ENCODE data around the gene ANKRD24. TPM values are rescaled to one million over a fixed set of nuclear protein-coding genes. Genes with fewer than 3 reads are reported as not detected.
"Not testable (repeated sequence)": the region's sequence is repeated elsewhere in the genome, so short reads cannot be mapped to it uniquely, and the experiment has no call there.

ANKRD24 gene
- polyA plus RNA-seq, 4 donors = 0.95 to 1.8 (median 1.4) TPM

DNA sequence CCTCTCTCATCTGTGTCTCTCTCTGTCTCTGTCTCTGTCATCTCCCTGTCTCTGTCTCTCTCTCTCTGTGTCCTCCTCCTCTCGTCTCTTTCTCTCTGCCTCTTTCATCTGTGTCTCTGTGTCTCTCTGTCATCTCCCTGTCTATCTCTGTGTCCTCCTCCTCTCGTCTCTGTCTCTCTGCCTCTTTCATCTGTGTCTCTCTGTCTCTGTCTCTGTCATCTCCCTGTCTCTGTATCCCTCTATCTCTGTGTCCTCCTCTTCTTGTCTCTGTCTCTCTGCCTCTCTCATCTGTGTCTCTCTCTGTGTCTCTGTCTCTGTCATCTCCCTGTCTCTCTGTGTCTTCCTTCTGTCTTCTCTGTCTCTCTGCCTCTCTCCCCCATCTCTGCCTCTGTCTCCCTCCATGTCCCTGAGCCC, 46.3 kb downstream of the ANKRD24 start:
- no peak for DNase-seq (ENCODE audit: low read depth in 4 of 4, low spot score in 2 of 4)

DNA sequence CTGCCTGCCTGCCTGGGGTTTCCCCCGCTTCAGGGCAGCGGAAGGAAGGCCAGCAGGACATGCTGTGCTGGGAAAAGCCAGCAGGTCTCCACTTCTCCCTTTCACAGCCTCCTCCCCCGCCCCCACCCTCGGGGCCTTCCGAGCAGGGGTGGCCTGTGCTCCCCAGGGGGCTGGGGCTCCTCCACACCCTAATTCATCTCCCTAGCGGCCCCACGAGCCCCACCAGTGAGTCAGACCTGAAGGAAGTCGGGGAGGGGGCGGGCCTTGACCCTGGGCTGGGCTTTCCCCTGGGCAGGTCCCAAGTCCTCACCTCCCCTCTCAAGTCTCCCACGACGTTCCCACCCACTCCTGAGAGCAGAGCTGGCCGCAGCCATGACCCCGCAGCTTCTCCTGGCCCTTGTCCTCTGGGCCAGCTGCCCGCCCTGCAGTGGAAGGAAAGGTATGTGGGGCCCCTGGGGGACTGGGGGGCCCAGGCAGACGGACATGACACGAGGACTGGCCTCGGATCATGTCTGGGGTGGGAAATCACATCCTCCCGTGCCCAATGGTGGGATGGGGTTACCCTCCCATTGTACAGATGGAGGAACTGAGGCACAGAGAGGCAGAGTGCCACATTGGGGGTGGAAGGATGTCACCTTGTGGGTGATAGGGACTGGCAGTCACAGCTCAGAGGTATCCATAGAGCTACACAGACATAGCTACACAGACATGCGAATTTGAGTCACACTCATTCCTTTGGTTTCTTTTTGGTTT, 46.9 kb downstream of the ANKRD24 start, which contains the start of gene EBI3:
Gene EBI3, plus strand, starts transcription at position 345 of the 753 bp plus-strand sequence. Its CDS starts 28 bp downstream, at position 373.
- DNase-seq (ENCODE audit: low read depth in 4 of 4, low spot score in 2 of 4) = no peak

DNA sequence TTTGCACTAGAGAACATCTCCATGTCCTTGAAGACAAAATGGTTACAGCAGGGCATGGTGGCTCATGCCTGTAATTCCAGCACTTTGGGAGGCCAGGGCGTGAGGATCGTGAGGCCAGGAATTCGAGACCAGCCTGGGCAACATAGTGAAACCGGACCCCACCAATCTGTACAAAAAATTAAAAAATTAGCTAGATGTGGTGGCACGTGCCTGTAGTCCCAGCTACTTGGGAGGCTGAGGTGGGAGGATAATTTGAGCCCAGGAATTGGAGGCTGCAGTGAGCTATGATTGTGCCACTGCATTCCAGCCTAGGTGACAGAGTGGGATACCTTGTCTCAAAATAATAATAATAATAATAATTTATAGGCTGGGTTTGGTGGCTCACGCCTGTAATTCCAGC, 47.7 kb downstream of the ANKRD24 start:
- not testable (repeated sequence) for DNase-seq (ENCODE audit: low read depth in 4 of 4, low spot score in 2 of 4)

DNA sequence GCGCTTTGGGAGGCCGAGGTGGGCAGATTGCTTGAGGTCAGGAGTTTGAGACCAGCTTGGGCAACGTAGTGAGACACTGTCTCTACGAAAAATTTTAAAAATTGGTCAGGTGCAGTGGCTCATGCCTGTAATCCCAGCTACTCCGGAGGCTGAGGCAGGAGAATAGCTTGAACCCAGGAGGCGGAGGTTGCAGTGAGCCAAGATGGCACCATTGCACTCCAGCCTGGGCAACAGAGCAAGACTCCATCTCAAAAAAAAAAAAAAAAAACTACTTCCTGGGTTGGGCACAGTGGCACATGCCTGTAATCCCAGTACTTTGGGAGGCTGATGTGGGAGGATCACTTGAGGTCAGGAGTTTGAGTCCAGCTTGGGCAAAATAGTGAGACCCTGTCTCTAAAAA, 49.0 kb downstream of the ANKRD24 start:
- not testable (repeated sequence) for DNase-seq (ENCODE audit: low read depth in 4 of 4, low spot score in 2 of 4)

DNA sequence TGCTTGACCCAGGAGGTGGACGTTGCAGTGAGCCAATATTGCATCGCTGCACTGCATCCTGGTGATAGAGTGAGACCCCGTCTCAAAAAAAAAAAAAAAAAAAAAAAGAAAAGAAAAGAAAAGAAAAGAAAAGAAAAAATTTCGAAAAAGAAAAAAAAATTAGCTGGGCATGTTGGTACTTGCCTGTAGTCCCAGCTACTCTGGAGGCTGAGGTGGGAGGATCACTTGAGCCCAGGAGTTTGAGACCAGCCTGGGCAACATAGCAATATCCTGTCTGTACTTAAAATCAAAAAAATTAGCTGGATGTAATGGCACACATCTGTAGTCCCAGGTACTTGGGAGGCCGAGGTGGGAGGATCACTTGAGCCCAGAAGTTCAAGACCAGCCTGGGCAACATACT, 49.6 kb downstream of the ANKRD24 start:
- DNase-seq (ENCODE audit: low read depth in 4 of 4, low spot score in 2 of 4) = not testable (repeated sequence)

DNA sequence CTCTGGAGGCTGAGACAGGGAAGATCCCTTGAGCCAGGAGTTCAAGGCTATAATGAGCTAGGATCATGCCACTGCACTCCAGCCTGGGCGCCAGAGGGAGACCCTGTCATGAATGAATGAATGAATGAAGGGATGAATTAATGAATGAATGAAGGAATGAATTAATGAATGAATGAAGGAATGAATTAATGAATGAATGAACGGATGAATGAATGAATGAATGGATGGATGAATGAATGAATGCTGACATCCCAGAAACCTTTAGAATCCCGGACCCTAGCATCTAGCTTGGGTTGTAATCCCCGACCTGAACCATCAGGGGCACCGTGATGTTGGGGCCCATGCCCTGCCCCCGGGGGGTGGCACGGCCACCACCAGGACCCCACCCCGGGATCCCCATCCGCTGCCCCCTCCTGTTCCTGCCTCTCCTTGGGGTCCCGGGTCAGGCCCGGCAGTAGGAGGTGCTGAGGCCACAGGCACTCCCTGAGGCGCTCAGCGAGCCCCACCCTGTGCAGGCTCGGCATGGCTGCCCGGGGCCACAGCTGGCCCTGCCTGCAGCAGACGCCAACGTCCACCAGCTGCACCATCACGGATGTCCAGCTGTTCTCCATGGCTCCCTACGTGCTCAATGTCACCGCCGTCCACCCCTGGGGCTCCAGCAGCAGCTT, 50.3 kb downstream of the ANKRD24 start:
- no peak for DNase-seq (ENCODE audit: low read depth in 4 of 4, low spot score in 2 of 4)

DNA sequence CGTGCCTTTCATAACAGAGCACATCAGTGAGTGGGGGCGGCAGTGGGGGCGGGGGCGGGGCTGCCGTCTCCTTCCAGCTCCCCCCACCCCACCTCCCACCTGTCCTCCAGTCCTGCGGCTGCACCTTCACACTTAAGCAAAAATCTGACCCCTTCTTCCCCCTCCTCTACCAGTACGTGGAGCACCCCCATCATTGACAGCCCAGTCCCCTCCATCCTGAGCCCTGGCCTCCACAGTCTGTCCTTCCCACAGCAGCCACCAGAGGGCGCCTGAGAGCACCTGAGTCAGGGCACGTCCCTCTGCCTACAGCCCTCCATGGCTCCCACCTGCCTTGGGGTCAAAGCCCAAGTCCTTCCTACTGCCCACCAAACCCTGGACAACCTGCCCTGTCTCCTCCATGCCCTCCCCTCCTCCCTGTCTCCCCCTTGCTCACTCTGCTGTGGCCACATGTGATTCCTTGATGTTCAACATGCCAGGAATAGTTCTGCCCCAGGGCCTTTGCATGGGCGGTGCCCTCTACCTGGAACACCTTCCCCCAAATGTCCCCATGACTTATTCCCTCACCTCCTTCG, 50.9 kb downstream of the ANKRD24 start:
- no peak for DNase-seq (ENCODE audit: low read depth in 4 of 4, low spot score in 2 of 4)

DNA sequence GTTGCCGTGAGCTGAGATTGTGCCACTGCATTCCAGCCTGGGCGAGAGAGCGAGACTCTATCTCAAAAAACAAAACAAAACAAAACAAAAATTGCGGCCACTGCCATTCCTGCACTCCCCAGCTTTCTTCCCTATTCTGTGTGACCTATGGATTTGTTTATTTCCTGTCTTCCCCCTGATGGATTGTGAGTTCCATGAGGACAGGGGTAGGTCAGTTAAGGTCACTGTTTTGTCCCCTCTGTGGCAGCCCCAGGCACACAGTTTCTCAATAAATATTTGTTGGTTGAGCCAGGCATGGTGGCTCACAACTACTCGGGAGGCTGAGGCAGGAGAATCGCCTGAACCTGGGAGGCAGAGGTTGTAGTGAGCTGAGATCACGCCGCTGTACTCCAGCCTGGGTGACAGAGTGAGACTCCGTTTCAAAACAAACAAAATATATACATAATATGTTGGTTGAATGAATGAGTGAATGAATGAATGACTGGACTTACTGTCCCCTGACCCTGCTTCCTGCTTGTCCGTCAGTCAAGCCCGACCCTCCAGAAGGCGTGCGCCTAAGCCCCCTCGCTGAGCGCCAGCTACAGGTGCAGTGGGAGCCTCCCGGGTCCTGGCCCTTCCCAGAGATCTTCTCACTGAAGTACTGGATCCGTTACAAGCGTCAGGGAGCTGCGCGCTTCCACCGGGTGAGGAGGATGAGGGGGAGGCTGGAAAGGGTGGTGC, 51.8 kb downstream of the ANKRD24 start:
- DNase-seq (ENCODE audit: low read depth in 4 of 4, low spot score in 2 of 4) = no peak

DNA sequence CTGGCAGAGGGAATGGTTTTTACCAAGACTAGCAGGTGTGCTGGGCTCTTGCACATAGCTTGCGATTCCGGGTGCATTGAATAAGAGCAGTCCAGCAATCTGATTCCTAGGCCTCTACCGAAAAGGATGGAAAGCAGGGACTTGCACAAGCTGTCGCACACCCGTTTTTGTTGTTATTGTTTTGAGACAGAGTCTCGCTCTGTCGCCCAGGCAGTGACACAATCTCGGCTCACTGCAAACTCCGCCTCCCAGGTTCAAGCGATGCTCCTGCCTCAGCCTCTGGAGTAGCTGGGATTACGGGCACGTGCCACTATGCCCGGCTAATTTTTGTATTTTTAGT, 52.3 kb downstream of the ANKRD24 start:
- DNase-seq (ENCODE audit: low read depth in 4 of 4, low spot score in 2 of 4) = no peak

DNA sequence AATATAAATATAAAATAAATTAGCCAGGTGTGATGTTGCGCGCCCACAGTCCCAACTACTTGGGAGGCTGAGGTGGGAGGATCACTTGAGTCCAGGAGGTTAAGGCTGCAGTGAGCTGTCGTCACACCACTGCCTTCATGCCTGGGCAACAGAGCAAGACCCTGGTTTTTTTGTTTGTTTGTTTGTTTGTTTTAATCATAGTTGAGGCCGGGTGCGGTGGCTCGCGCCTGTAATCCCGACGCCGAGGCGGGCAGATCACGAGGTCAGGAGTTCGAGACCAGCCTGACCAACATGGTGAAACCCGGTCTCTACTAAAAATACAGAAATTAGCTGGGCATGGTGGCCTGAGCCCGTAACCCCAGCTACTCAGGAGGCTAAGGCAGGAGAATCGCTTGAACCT, 55.0 kb downstream of the ANKRD24 start:
- DNase-seq (ENCODE audit: low read depth in 4 of 4, low spot score in 2 of 4) = not testable (repeated sequence)

DNA sequence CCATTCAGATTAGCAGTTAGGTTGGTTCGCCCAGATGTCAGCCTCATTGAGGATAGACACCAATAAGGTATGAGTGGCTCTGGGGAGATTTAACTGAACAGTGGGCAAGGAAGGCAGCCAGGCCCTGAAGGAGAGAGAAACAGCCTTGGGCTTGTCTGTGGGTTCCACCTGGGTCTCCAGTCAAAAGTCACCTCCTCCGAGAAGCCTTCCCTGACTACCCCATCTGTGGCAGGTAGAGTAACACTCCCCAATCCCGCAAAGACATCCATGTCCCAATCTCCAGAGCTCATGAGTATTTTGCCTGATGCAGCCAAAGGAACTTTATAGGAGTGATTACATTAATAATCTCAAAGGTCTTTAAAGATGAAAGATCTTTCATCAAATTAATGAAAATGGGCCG, 56.3 kb downstream of the ANKRD24 start:
- DNase-seq (ENCODE audit: low read depth in 4 of 4, low spot score in 2 of 4) = no peak

DNA sequence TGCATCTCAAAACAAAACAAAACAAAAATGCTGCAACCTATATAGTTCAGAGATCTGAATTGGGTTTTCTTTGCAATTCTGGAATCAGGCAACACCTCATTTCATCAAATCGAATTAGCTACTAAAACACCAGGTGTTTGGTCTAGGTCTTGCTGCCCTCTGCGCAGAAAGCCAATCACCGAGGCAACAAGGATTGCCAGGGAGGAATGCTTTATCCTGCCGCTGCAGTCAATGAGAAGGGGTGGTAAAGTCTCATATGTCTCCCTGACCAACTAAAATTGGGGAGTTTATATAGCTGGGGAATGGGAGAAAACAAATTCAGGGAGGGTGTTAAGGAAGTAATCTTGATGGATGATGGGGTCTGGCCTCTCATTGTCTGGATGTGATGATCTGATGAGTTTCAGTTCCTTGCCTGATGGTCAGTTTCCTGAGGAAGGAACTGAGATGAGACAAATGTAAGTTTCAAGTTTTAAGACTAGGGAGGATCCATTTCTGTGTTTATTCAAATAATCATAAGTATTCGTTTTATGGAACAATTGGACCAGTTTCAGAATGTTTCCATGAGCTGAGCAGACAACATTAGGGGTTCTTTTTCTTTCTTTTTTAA, 59.4 kb downstream of the ANKRD24 start:
- DNase-seq (ENCODE audit: low read depth in 4 of 4, low spot score in 2 of 4) = no peak

DNA sequence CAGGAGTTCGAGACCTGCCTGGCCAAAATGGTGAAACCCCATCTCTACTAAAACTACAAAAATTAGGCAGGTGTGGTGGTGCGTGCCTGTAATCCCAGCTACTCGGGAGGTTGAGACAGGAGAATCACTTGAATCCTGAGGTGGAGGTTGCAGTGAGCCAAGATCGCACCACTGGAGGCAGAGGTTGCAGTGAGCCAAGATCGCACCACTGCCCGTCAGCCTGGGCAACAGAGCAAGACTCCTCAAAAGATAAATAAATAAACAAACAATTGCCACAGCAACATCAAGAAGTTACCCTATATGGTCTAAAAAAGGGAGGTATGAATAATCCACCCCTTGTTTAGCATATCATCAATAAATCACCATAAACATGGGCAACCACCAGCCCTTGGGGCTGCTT, 63.4 kb downstream of the ANKRD24 start:
- not testable (repeated sequence) for DNase-seq (ENCODE audit: low read depth in 4 of 4, low spot score in 2 of 4)

DNA sequence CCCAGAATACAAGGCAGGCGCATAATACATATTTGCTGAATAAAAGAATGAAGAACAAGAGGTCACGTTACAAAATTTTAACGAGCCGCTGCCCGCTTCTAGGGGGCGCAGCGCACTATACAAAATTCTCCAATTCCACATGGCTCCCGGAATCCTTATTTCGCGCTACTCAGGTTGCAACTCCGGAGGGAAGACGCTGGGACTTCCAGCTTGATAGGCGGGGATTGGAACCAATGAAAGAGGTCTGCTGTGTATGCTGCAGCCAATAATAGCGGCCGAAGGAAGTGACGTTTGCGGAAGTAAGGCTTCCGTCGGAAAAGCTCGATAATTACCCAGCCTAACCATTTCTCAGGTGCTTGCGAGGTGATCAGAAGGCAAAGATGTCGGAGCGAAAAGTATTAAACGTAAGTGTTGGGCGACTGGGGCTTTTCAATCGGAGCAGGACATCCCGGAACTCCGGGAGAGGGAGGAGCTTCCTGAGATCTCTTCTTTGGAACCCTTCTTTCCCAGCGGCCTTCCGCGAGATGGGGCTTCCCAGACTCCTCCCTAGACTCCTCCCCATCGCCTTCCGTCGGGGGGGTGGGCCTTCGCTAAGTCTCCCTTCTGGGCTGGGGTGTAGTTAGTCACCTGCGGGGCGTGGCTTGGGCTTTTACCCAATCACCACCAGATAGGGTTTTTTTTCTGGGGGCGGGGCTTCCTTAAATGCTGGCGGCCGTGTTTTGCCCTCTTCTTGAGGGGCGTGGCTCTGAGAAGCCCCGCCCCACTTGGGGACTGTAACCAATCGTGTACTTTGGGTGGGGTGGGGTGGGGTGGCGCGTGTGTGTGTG, 64.5 kb downstream of the ANKRD24 start, which contains the start of gene YJU2:
Gene YJU2, plus strand, starts transcription at position 314 of the 827 bp plus-strand sequence. Its CDS starts 67 bp downstream, at position 381.
- DNase-seq (ENCODE audit: low read depth in 4 of 4, low spot score in 2 of 4) = peak; percentile 98 to 100 (median 99)

DNA sequence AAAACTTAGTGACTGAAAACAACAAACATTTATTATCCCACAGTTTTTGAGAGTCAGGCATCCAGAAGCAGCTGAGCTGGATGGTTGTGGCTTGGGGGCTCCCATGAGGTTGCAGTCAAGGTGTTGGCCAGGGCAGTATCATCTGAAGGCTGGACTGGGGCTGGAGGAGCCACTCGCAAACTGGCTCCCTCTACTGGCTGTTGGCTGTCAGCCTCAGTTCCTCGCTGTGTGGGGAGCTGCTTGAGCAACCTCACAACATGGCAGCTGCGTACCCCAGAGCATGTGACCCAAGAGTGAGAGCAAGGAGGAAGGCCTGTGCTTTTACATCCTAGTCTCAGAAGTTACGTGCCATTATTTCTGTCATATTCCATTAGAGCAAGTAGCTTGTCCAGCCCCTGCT, 74.1 kb downstream of the ANKRD24 start:
- DNase-seq (ENCODE audit: low read depth in 4 of 4, low spot score in 2 of 4) = no peak

DNA sequence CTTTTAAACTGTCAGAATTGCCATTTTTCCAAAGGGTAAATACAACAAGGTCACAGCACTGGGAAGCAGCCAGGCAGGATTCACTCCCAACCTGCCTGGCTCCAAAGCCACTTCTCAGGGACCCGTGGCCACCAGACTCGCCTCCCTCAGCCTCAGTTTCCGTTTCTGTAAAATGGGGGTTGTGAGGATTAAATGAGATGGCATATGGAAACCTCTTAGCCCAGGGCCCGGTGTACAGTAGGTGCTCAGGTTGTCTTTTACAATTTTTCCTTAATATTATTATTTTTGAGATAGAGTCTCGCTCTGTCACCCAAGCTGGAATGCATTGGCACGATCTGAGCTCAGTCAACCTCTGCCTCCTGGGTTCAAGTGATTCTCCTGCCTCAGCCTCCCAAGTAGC, 74.5 kb downstream of the ANKRD24 start:
- no peak for DNase-seq (ENCODE audit: low read depth in 4 of 4, low spot score in 2 of 4)

DNA sequence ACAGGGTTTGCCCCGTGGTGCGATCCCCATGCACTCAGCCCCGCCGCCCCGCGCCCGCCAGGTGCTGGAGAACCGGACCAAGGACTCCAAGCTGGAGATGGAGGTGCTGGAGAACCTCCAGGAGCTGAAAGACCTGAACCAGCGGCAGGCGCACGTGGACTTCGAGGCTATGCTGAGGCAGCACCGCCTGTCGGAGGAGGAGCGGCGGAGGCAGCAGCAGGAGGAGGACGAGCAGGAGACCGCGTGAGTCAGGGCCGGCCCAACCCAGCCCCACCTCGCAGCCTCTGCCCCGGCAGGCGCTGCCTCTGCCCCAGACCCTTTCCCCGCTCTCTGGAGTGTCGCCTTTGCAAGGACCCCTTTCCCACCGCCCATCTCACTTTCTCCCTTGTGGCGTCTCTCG, 75.7 kb downstream of the ANKRD24 start:
- DNase-seq (ENCODE audit: low read depth in 4 of 4, low spot score in 2 of 4) = no peak

DNA sequence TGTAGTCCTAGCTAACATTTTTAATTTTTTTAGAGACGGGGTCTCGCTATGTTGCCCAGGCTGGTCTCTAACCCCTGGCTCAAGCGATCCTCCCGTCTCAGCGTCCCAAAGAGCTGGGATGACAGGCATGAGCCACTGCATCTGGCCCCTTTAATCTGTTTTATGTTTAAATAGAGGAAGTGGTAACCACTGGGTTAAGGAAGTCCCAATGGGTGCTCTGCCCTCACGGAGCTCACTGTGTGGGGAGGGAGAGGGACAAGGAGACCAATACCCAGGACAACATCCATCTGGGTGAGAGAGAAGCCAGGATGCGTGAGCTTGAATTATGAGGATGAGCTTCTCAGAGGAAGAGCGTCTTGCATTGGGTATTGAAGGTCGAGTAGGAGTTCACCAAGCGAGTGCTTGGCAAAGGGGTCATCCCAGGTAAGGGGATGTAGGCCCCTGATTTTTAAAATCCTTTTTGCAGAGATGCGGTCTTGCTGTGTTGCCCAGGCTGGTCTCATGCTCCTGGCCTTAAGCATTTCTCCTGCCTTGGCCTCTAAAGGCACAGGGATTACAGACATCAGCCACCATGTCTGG, 78.2 kb downstream of the ANKRD24 start:
- no peak for DNase-seq (ENCODE audit: low read depth in 4 of 4, low spot score in 2 of 4)

DNA sequence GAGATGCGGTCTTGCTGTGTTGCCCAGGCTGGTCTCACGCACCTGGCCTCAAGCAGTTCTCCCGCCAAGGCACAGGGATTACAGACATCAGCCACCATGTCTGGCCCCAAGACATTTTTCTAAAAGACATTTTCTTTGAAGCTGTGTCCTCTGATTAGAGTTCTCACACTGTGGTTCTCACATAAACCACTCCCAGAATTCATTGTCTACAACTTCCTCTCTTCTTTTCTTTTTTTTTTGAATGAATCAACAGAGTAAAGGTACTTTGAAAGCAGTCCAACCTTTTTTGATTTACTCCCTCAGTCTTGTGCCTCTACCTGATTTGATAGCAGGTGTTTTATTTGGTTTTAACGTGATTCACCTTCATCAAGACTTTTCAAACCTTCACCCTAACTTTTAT, 82.3 kb downstream of the ANKRD24 start:
- no peak for DNase-seq (ENCODE audit: low read depth in 4 of 4, low spot score in 2 of 4)

Data from left renal cortex interstitium (tissue), 4 donors.